Hepatocyte (in vitro differentiated cells): ENCODE results near the gene ST6GALNAC2. TPM values are rescaled to one million over a fixed set of nuclear protein-coding genes. Genes with fewer than 3 reads are reported as not detected.
"Not testable (repeated sequence)": the region's sequence is repeated elsewhere in the genome, so short reads cannot be mapped to it uniquely, and the experiment has no call there.

Source experiments
- DNase-seq: peaks from one replicate; pipeline ENCODE4 v3.0.0-alpha.2; 2016; ENCODE audit warnings: low spot score
- H2AFZ ChIP-seq: fragments of 200-600 bp; sonication (generic); 2 replicates; pipeline ENCODE4 v1.6.0; 2016; ENCODE audit warnings: antibody characterized with exemption, mild to moderate bottlenecking
- H3K27ac ChIP-seq: fragments of 200-600 bp; sonication (generic); 2 replicates; pipeline ENCODE4 v1.5.1; 2016; ENCODE audit warnings: mild to moderate bottlenecking
- H3K27me3 ChIP-seq: fragments of 200-600 bp; sonication (generic); 2 replicates; pipeline ENCODE4 v1.6.1; 2016
- H3K36me3 ChIP-seq: fragments of 200-600 bp; sonication (generic); replicated peaks from 2 replicates; pipeline ENCODE4 v1.5.1; 2016; ENCODE audit warnings: low read depth; ENCODE audit not compliant: insufficient read depth
- H3K4me1 ChIP-seq: fragments of 200-600 bp; sonication (generic); 2 replicates; pipeline ENCODE4 v1.5.1; 2016; ENCODE audit warnings: mild to moderate bottlenecking, moderate library complexity; ENCODE audit not compliant: insufficient read depth
- H3K4me2 ChIP-seq: fragments of 200-600 bp; sonication (generic); 2 replicates; pipeline ENCODE4 v1.6.0; 2016
- H3K4me3 ChIP-seq: fragments of 200-600 bp; sonication (generic); 2 replicates; pipeline ENCODE4 v1.5.1; 2016; ENCODE audit warnings: mild to moderate bottlenecking
- H3K79me2 ChIP-seq: fragments of 200-600 bp; sonication (generic); 2 replicates; pipeline ENCODE4 v1.6.0; 2017; ENCODE audit warnings: mild to moderate bottlenecking
- H3K9me2 ChIP-seq: fragments of 200-600 bp; sonication (generic); replicated peaks from 2 replicates; pipeline ENCODE4 v1.6.0; 2017; ENCODE audit warnings: mild to moderate bottlenecking; ENCODE audit not compliant: insufficient read depth
- H3K9me3 ChIP-seq: fragments of 200-600 bp; sonication (generic); 2 replicates; pipeline ENCODE4 v1.5.1; 2016; ENCODE audit warnings: low read depth, mild to moderate bottlenecking
- H4K20me1 ChIP-seq: fragments of 200-600 bp; sonication (generic); 2 replicates; pipeline ENCODE4 v1.6.0; 2016; ENCODE audit warnings: mild to moderate bottlenecking; ENCODE audit not compliant: insufficient read depth, poor library complexity, severe bottlenecking
- EZH2 ChIP-seq: fragments of 200-600 bp; sonication (generic); IDR thresholded peaks from 2 replicates; pipeline ENCODE4 v1.6.1; 2016; ENCODE audit warnings: antibody characterized with exemption, mild to moderate bottlenecking, borderline replicate concordance
- EZH2phosphoT487 ChIP-seq: fragments of 200-600 bp; sonication (generic); IDR thresholded peaks from one replicate; pipeline ENCODE4 v1.6.1; 2018; ENCODE audit warnings: antibody characterized with exemption, mild to moderate bottlenecking, low read depth, moderate library complexity; ENCODE audit not compliant: unreplicated experiment, severe bottlenecking
- WGBS: methylation state at CpG from one replicate; pipeline ENCODE4 v1.1.6; 2016; ENCODE audit warnings: low lambda C conversion rate; ENCODE audit errors: missing lambda C conversion rate; 5-methylcytosine and 5-hydroxymethylcytosine counted together
- polyA plus RNA-seq: library from polyadenylated mRNA; unstranded; fragments of >200 nt; fragmentation: Nextera tagmentation; extraction: Ambion mirVana; gene quantifications from 2 replicates; pipeline ENCODE4 v1.2.1, GENCODE V29; 2016
- total RNA-seq: library from RNA; depleted of rRNA; stranded (reverse); fragments of >200 nt; gene quantifications from 2 replicates; pipeline ENCODE4 v1.2.3, GENCODE V29; 2014
- TF ChIP-seq, protein P1 (sequence below): fragments of 200-600 bp; sonication (generic); IDR thresholded peaks from 2 replicates; pipeline ENCODE4 v1.5.1; 2016; ENCODE audit warnings: antibody characterized with exemption, mild to moderate bottlenecking; ENCODE audit not compliant: poor library complexity

ST6GALNAC2 gene
- total and polyA plus RNA-seq, 2 experiments from 2014 or later: 1.4 to 1.8 TPM

DNA sequence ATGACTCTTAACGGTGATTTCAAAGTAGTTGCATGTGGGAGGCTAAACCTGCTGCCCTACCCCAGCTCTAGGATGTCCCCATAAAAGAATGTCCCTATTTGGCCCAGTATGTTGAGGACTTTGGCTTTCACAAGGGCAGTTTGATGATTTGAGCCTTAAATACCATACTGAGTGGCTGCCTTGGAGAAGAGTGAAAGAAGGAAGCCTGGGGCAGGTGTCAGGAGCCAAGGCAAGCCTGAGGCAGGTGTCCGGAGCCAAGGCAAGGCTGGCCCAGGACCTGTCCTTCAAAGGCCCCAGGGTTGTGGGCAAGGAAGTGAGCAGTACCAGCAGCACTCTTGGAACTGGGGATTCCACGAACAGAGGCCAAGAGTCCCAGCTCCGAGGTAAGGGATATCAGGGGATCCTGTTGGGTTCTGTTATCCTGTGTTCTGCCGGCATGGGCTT, 18.6 kb downstream of the ST6GALNAC2 start:
- Histone ChIP-seq H4K20me1 (peaks cover 9% of the 10 kb centered on the region), H3K27ac (peak overlapping the region; percentile 81), H3K4me1 (peaks cover 9% of the 10 kb centered on the region), H2AFZ (no peak overlapping the region), H3K36me3 (no peaks in the 10 kb centered on the region), H3K4me3 (no peak overlapping the region), H3K4me2 (no peak overlapping the region), H3K79me2 (peaks cover 9% of the 10 kb centered on the region), H3K27me3 (no peaks in the 10 kb centered on the region), H3K9me3 (no peaks in the 10 kb centered on the region), H3K9me2 (no peaks in the 10 kb centered on the region)
- no peak for TF ChIP-seq EZH2phosphoT487
- TF ChIP-seq, protein P1, sequence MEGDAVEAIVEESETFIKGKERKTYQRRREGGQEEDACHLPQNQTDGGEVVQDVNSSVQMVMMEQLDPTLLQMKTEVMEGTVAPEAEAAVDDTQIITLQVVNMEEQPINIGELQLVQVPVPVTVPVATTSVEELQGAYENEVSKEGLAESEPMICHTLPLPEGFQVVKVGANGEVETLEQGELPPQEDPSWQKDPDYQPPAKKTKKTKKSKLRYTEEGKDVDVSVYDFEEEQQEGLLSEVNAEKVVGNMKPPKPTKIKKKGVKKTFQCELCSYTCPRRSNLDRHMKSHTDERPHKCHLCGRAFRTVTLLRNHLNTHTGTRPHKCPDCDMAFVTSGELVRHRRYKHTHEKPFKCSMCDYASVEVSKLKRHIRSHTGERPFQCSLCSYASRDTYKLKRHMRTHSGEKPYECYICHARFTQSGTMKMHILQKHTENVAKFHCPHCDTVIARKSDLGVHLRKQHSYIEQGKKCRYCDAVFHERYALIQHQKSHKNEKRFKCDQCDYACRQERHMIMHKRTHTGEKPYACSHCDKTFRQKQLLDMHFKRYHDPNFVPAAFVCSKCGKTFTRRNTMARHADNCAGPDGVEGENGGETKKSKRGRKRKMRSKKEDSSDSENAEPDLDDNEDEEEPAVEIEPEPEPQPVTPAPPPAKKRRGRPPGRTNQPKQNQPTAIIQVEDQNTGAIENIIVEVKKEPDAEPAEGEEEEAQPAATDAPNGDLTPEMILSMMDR: no peak
- TF ChIP-seq EZH2: no peak
- DNase-seq: no peak
- WGBS: 88% methylated on average over 5 of the region's 5 CpGs

DNA sequence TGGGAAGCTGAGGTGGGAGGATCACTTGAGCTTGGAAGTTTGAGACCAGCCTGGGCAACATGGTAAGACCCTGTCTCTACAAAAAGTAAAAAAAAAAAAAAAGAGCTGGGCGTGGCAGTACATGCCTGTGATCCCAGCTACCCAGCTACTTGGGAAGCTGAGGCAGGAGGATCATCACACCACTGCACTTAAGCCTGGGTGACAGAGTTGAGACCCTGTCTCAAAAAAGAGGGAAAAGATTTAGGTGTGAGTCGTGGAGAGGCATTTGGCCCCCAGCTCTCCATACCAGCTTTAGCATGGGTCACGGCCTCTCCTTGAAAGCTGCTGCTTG, 19.1 kb downstream of the ST6GALNAC2 start:
- H3K4me1 ChIP-seq: peaks cover 9% of the 10 kb centered on the region

DNA sequence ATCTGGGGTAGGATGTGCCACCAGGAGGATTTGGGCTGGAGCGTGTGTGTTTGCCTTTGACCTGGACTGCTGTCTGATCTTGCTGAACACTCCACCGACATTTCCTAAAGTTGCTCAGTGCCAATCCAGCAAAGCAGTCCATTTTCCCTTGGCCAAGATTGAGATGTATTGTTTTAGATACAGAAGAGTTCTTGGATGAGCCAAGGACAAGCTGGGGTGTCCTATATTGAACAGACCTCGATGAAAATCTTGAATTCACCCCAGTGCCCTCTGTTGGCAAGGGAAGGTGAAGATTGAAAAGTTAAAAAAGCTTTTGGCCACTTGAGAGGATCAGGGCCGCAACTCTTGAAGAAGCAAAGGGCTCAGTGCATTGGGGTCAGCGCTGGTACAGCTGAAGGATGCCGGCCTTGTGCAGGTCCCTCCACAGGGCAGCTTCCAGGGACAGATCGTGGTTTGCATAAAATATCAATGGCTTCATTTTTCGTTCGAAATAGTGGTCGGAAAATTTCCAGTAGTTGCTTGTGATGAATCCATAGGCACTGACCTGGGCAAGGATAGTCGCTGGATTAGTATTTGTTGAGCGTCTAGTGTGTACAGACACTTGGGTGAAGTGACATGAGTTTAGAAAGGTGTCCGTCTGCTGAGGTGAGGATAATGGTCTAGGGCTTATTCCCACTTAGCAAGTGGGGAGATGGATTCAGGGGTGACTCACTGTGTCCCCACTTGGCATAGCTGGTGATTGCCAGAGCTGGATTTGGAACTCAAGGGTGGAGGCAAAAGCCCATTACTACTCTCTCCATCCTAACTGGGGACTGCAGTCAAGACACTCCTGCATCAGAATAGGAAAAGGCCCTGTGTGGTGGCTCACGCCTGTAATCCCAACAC, 19.7 kb downstream of the ST6GALNAC2 start:
- Histone ChIP-seq H3K9me2 (no peaks in the 10 kb centered on the region), H3K27ac (peak overlapping the region; percentile 81), H3K79me2 (peaks cover 20% of the 10 kb centered on the region), H4K20me1 (peaks cover 20% of the 10 kb centered on the region), H3K27me3 (no peaks in the 10 kb centered on the region), H3K4me1 (peaks cover 14% of the 10 kb centered on the region), H2AFZ (no peak overlapping the region), H3K4me3 (no peak overlapping the region), H3K36me3 (no peaks in the 10 kb centered on the region), H3K9me3 (no peaks in the 10 kb centered on the region), H3K4me2 (no peak overlapping the region)
- no peak for TF ChIP-seq EZH2
- 93% methylated on average over 14 of the region's 14 CpGs for WGBS
- DNase-seq: no peak

More for the DNA sequence above, 19.1 kb downstream of the ST6GALNAC2 start:
- no peak overlapping the region for H3K4me2 ChIP-seq
- peaks cover 14% of the 10 kb centered on the region for H4K20me1 ChIP-seq
- no peak overlapping the region for H2AFZ ChIP-seq
- H3K36me3 ChIP-seq: no peaks in the 10 kb centered on the region
- no peak for DNase-seq
- no peak overlapping the region for H3K4me3 ChIP-seq
- 81% methylated on average over 3 of the region's 3 CpGs for WGBS
- H3K27ac ChIP-seq: peak overlapping the region; percentile 81
- no peaks in the 10 kb centered on the region for H3K9me2 ChIP-seq
- H3K27me3 ChIP-seq: no peaks in the 10 kb centered on the region
- no peaks in the 10 kb centered on the region for H3K9me3 ChIP-seq
- TF ChIP-seq, protein P1: no peak
- TF ChIP-seq EZH2: no peak
- TF ChIP-seq EZH2phosphoT487: no peak
- peaks cover 14% of the 10 kb centered on the region for H3K79me2 ChIP-seq

- 42% methylated on average over 8 of the region's 8 CpGs for WGBS
- not testable (repeated sequence) for H3K4me3 ChIP-seq, H3K4me2 ChIP-seq, H3K9me2 ChIP-seq, H3K27me3 ChIP-seq, H3K9me3 ChIP-seq, H2AFZ ChIP-seq, H3K36me3 ChIP-seq
- peak; percentile 78 for TF ChIP-seq EZH2phosphoT487
- H4K20me1 ChIP-seq: peaks cover 28% of the 10 kb centered on the region
- H3K4me1 ChIP-seq: peaks cover 17% of the 10 kb centered on the region
- peak; percentile 68 for DNase-seq
- H3K79me2 ChIP-seq: peaks cover 28% of the 10 kb centered on the region
- peak overlapping the region; percentile 81 for H3K27ac ChIP-seq
These were observed 20.5 kb downstream of the ST6GALNAC2 start for GRCh38 chr17:76564991-76565727.

DNA sequence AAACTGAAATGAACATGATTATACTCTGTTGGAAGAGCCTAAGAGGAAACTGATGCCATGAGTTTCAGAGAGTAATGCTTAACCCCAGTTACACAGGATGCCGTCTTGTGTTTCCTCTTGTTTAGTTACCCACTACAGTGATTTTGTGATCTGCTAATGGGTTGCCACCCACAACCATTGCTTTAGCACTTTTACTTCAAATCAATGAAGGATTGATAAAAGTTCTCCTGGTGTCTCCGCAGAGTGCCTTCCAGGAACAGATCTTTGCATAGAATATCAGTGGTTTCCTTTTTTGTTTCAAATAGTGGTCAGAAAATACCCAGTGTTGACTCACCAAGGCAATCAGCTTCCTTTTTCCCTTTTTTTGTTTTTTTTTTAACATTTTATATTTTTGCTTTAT, 22.3 kb downstream of the ST6GALNAC2 start:
- H4K20me1 ChIP-seq: peaks cover 44% of the 10 kb centered on the region
- H3K4me3 ChIP-seq, H3K9me3 ChIP-seq, H3K9me2 ChIP-seq, H2AFZ ChIP-seq, H3K27ac ChIP-seq, H3K27me3 ChIP-seq, DNase-seq, H3K4me2 ChIP-seq, H3K36me3 ChIP-seq: not testable (repeated sequence)
- WGBS: 85% methylated on average over 2 of the region's 2 CpGs
- H3K79me2 ChIP-seq: peaks cover 46% of the 10 kb centered on the region
- H3K4me1 ChIP-seq: peaks cover 30% of the 10 kb centered on the region
